HG03175 (cell line): ENCODE data around the gene MLLT3.

Experiments
- ATAC-seq: cut with Tn5 transposase; IDR thresholded peaks from one replicate; pipeline ENCODE4 v1.9.1; 2021; ENCODE audit warnings: mild to moderate bottlenecking, moderate library complexity; ENCODE audit not compliant: unreplicated experiment

Gene MLLT3

DNA sequence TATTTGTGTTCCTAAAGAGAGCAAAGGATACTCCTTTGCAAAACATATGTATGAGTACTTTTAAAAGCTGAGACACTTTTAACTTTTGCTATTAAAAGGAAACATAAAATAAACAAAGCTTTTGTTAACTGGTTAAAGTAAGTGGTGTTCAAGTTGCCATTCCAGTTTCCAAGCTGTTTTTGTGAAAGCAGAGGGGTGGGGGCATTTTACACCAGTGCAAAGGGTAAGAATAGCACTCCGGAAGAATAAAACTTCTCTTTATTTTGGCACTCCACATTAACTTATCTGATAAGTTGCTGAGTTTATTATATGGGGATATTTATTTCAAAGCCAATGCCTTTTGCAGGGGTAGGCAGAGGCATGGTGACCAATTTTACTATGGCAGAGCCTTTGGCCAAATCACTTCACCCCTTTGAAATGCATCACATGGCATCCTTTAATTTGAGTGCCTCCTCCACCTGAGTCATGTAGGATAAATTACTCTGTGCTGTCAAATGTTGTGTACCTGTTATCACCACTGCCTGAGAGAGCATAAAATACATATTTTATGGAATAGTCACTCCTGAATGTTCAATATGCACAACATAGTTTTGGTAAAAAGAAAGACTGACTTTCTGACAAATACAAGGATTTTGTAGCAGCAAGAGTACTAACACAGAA, 62.9 kb downstream of the MLLT3 start:
- ATAC-seq, result no peak

DNA sequence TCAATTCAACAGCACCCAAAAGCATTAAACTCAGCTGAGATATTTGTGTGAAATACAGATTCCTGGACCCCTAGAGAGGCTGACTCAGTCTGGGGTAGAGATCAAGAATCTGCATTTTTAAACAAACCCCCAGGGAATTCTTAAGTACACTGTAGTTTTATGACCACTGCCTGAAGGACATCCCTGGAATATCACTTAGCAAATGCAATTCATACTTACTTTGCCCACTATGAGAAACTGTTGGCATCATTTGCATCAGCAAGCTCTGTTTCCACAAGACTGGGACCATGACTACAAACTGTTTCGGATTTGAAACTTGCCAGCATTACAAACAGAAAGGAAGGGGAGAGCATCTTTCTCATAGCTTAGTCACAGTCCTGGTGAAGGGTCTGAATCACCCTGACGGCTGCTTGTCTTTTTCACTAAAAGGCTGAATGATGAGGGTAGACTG, 63.7 kb downstream of the MLLT3 start:
- ATAC-seq, result peak; percentile 57

DNA sequence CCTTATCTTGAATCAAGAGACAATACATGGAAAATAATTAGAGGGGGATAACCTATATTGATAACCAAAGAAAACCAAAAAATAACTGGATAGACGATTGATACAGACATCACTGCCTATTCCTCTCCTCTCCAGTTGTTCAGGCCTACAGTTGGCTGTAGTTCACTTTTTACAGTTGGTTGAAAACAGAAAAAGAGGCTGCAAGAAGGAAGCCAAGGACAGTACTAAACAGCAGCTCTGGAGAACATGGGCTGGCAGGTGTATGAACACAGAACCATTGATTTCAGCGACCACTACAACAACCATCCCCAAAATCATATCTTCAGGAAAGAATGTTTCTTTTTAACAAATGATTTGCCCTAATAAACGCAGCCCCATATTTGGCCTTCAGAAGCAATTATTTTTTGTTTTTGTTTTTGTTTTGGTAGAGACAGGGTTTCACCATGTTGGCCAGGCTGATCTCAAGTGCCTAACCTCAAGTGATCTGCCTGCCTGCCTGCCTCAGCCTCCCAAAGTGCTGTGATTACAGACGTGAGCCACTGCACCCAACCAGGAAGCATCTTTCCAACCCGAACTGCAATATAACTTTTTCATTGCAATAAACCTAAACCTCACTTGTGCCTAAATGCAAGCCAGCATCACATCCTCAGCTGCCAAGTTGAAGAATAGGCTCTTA, 64.3 kb downstream of the MLLT3 start:
- no peak for ATAC-seq

DNA sequence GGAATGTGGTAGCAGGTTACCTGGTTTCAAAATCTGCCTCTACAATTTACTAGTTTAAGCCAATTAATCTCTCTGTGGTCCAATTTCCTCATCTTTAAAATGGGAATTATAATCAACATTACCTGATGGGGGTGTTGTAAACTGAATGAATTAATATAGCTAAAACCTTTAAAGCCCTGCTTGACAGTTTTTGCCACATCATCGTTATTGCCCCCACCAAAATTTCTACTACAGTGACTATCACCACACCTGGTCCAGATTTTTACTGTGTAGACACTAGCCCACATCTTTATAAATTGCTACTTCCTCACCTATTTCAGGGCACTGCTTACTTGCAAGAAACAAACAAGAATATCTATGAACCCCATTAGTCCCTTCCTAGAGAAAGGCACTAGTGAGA, 65.0 kb downstream of the MLLT3 start:
- ATAC-seq, result no peak

DNA sequence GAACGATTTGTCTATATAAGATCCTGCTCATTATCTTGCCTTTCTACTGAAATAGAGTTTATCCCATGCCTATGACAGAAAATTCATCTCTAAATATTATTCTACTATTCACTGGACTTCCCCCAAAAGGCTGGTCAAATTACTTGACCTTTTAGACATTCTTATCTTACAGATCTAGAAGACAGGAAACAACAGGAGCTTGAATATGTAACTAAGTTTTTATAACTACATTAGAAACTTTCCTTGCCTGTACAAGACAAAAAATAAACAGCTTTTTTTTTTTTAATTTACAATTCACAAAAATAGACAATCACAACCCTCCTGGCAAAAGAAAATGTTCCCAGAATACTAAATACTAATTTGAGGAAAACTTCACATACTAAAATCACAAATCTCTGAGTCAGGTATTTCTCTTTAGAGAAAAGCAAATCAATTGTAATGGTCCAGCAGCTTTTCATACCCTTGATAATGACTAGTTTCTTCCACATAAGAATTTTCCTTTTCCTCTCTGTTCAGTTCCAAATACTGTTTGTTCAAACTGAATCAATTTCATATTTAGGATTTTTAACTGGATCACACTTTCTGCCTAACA, 68.6 kb downstream of the MLLT3 start:
- no peak for ATAC-seq

DNA sequence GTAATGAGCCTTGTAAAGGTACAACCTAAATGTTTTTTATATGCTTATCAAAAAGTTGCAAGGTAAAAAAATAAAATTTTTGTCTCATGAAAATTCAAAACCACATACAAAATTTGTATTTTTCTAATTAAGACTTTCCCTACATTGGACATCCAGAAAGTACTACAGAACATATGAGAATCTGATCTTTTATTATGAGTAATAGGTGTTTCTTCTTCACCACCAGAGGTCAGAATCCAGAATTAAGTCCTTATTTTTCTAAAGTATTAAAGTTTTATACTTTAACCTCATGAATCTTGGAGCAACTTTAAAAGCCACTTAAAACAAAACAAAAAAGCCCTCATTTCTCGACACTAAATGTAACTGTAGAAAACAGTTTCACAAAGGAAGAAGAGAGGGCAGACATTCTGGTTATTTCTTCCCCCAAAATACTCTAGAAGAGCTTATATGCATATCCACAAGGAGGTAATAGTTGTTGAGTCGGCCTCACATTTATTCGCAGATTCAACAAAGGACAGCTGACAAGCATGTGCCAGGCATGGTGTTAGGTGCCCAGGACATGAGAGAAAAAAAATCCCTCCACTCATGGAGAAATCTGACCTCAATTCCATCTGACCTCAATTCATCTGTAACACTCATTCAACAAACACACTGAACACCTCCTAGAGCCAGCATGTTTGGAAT, 69.3 kb downstream of the MLLT3 start:
- no peak for ATAC-seq

DNA sequence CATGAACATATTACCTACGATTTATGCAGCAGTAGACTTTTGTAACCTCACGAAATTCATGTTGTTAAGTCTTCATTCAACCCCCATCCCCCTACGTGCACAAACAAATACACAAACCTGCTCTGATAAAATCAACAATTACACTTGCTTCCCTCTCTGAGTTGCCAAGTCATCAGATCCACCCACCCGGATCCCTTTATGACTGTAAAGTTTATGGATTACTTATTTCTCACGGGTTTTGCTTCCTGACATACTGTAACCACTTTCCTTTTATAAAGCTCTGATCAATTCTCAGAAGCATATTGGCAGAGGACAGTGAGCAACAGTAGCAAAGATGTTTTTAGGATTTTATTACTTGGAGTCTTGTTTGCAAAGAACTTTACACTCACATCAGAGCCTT, 70.5 kb downstream of the MLLT3 start:
- peak; percentile 85 for ATAC-seq

DNA sequence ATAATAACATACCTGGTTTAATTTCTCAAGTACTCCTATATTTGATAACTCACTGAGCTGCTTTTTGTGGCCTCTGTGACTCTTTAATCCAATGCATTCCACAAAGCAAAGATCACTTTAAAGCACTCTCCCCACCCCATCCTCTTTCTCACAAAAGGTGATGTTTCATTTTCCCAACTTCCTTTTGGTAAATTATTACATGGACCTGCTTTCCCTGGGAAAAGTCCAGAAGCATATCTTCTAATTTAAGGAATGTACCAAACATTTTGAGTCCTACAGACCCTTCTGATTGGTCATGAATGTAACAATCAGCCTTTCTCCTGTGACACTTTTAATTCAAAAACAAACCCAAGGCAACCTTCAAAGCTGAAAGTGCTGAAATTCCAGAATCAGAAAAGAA, 71.1 kb downstream of the MLLT3 start:
- ATAC-seq, result no peak

DNA sequence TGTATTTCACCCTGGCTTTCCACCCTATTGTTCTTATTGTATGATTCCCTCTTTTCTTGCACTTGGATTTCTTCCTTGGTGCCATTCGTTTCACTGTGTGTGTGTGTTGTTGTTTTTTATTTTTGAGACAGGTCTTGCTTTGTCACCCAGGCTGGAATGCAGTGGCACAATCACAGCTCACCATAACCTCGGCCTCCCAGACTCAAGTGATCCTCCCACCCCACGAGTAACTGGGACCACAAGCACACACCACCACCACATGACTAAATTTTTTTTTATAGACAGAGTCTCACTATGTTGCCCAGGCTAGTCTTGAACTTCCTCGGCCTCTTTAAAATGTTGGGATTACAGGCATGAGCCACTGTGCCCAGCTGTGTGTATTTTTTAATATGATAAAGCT, 72.0 kb downstream of the MLLT3 start:
- ATAC-seq, result no peak

DNA sequence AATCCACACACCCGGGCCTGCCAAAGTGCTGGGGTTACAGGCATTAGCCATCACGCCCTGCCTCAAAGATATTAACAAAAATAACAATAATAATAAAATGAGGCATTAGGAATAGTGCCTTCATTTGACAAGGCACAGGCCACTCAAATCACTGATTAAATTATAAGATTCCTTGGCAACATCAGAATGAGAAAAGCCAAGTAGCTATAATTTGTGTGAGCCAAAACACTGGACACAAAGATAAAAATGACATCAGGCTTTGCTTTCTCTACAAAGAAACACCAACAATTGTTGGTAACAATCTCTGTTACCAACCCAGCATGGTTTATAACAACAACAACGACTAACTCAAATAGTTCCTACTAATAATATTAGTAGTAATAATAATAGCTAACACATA, 73.2 kb downstream of the MLLT3 start:
- no peak for ATAC-seq

DNA sequence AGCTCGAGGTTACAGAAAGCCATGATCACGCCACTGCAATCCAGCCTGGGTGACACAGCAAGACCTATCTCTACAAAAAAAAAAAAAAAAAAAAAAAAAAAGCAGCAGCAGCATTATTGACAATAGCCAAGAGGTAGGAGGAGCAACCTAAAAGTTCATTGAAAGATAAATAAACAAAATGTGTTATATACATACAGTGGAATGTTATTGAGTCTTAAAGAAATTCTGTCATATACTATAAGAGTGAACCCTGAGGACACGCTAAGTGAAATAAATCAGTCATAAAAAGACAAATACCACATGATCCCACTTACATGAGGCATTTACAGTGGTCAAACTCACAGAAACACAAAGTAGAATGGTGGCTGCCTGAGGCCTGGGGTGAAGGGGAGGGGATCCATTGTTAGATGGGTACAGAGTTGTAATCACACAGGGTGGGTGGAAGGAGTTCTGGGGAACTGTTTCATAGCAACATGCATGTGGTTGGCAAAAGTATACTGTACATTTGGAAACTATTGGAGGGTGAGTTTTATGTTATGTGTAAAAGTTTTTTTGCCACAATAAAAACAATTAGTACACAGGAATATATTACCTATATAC, 77.2 kb downstream of the MLLT3 start:
- no peak for ATAC-seq

DNA sequence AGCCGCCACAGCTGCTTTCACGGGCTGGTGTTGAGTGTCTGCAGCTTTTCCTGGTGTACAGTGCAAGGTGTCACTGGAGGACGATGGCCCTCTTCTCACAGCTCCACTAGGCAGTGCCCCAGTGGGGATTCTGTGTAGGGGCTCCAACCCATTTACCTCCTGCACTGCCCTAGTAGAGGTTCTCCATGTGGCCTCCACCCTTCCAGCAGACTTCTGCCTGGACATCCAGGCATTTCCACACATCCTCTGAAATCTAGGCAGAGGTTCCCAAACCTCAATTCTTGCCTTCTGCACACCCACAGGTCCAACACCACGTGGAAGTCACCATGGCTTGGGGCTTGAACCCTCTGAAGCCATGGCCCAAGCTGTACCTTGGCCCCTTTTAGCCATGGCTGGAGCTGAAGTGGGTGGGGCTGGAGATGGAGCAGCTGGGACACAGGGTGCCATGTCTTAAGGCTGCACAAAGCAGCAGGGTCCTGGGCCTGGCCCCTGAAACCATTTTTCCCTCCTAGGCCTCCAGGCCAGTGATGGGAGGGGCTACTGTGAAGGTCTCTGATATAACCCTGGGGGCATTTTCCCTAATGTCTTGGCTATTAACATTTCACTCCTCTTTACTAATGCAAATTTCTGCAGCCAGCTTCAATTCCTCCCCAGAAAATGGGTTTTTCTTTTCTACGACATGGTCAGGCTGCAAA, 82.0 kb downstream of the MLLT3 start:
- no peak for ATAC-seq

DNA sequence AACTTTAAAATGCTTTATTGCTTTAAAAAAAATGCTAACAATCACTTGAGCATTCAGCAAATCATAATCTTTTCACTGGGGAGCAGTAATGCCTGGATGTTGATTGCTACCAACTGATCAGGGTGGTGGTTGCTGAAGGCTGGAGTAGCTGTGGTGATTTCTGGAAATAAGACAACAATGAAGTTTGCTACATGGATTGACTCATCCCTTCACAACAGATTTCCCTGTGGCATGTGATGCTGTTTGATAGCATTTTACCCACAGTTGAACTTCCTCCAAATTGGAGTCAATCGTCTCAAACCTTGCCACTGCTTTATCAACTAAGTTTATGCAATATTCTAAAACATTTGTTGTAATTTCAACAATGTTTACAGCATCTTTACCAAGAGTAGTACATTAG, 83.3 kb downstream of the MLLT3 start:
- no peak for ATAC-seq

DNA sequence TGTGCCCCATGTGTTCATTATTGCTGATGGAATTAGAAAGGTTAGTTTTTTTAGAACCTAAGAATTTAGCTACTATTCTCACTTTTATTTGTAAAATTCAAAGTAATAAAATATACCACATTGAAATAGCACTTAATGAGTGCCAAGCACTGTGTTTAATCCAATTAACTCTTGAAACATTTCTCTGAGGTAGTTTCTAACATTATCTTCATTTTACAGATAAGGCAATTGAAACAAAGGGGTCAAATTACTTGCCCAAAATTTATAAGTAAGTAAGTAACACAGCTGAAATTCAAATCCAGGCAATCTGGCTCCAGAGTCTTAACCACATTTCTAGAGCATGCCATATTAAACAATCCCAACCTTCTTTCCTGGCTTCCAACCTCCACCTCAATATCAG, 84.2 kb downstream of the MLLT3 start:
- ATAC-seq, result no peak

DNA sequence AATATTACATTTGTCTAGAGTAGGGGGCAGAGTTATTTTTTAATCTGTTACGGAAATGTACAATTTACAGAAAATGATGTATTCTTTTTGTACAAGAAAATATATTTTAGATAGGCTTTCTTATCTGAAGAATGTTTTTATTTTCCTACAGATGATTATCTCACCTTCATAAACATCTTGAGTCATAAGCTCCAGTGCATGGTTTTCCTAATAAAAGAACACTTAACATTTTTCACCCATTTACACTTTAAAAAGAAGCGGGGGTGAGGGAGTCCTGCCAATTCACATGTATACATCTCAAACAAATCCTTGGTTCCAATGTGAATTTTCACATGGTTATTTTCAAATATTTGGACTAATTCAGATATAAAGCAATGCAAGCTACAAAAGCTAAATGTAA, 85.0 kb downstream of the MLLT3 start:
- no peak for ATAC-seq

DNA sequence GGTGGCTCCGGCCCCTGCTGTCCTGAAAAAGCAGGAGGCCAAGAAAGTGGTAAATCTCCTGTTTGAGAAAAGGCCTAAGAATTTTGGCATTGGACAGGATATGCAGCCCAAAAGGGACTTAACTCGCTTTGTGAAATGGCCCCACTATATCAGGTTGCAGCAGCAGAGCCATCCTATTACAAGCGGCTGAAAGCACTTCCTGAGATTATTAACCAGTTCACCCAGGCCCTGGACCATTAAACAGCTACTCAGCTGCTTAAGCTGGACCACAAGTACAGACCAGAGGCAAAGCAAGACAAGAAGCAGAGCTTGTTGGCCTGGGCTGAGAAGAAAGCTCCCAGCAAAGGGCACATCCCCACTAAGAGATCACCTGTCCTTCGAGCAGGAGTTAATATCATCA, 89.7 kb downstream of the MLLT3 start:
- no peak for ATAC-seq

DNA sequence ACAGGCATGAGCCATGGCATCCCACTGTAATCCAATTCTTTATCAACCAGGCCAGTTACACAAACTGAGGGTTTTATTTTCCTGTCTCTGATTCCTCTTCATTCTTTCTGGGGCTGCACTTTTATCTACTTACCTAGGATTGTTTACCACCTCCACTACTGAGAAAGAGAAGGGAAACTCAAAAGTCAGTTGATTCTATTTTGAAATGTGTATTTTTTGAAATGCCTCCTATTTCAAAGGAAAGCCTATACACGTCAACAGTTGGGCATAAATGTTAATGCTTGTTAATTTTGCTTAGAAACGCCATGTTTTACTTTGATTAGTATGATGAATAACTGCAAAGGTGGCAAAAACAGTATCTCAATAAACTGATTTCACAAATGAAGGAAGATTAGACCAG, 92.5 kb downstream of the MLLT3 start:
- no peak for ATAC-seq

DNA sequence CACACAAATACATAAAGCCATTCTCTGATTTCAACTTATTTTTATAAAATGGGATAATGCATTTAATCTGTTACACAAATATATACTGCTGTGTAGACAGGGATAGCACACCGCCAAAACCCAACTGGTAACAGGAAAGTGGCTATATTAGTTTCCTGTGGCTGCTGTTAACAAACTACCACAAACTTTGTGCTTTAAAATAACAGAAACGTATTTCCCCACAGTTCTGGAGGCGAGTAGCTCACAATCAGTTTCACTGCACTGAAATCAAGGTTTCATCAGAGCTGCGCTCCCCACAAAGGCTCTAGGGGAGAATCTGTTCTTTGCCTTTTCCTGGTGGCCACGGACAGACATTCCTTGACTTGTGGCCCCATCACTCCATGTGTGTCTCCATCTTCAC, 94.0 kb downstream of the MLLT3 start:
- no peak for ATAC-seq

DNA sequence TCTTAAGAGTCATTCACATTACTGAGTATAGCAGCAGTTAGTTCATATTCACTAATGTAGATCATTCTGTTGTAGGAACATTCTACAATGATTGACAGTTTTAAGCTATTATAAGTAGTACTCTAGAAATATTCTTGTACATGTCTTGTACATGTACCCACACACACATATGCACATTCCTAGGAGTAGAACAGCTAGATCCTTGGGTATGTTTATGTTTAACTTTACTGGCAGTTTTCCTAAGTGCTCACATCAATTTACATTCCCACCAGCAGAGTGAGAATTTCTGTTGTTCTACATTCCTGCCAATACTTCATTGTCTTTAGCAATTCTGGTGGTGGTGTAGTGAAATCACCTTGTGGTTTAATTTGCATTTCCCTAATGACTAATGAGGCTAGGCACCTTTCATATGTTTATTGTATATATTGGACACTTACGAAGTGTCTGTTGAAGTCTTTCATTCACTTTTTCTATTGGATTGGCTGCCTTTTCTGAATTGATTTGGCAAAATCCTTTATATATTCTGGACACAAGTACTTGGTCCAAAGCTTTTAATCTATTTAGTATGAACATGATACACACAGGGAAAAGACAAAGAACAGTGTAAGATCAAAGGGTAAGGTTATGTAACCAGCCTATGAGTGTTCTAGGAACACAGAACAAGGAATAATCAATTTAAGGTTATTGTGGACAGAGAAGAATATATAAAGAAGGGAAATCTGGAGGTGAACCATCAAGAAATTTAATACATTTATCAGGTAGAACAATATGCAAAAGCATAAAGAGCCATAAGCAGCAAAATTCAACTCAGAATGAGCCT, 95.6 kb downstream of the MLLT3 start:
- peak; percentile 82 for ATAC-seq

DNA sequence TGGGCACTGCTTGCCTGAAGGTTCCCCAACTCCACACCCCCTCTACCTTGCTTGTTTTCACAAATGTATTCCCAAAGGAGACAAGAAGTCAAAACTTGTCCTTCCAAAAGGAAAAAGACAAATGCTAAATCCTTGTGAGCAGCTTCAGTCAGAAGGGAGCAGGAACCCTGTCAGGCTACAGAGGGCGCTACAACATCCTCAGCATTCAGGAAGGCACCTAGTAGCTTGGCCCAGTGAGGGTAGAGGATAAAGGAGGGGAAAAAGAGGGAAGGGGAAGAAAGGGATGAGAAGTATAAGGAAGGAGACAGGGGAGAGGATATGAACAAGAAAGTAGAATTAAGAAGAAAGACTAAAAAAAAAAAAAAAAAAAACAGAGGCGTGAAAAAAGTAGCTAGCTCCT, 97.5 kb downstream of the MLLT3 start:
- ATAC-seq, result no peak
